Measurements from ENCODE around the gene IQSEC1. TPM values are rescaled to one million over a fixed set of nuclear protein-coding genes. Genes with fewer than 3 reads are reported as not detected.

Gene IQSEC1
- total and polyA plus RNA-seq, 2 experiments from 2014 or later, result 8.0 to 51.9 TPM

DNA sequence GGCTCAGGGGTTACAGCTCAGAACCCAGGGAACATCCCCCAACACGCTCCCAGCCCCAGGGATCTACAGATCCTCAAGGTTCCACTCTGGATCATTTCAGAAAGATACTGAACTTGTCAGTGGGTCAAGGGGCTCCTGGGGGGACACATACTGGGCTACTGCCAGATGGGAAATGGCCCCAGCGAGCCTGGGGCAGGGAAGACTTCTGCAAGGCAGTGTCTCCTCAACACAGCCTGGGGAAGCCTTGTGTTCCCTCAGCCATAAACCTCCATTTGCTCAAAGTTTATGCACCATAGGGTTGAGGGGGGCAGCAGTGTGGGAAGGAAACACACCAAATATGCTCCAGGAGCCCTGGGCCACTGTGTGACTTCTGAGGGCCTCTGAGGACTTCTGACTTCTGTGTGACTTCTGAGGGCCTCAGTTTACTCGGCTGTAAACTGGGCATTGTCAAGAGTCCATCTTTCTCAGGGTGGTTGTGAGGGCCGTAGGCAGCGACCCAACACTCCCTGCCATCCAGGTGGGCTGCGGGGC, 58.4 kb downstream of the IQSEC1 start:
- Histone ChIP-seq H3K36me3 (ENCODE audit: insufficient read depth) (no peaks in the 10 kb centered on the region), H3K4me1 (ENCODE audit: insufficient read depth) (peaks cover 29% of the 10 kb centered on the region), H4K20me1 (replicated peaks; ENCODE audit: insufficient read depth) (no peaks in the 10 kb centered on the region), H2AFZ (no peak overlapping the region), H3K4me3 (no peak overlapping the region), H3K9me2 (ENCODE audit: insufficient read depth) (no peaks in the 10 kb centered on the region), H3K4me2 (no peak overlapping the region), H3K27ac (ENCODE audit: low read depth) (no peak overlapping the region), H3K79me2 (replicated peaks; ENCODE audit: insufficient read depth) (no peaks in the 10 kb centered on the region), H3K27me3 (ENCODE audit: insufficient read depth) (no peaks in the 10 kb centered on the region), H3F3A (replicated peaks; ENCODE audit: low read depth) (no peaks in the 10 kb centered on the region)
- Mint-ChIP-seq H3K9me3 (no peaks in the 10 kb centered on the region), H3K36me3 (ENCODE audit: low read depth) (no peaks in the 10 kb centered on the region; the same call in 2 of the 3 replicates), H3K27ac (no peak overlapping the region), H3K4me3 (no peak overlapping the region), H3K4me1 (peaks cover 47% of the 10 kb centered on the region), H3K27me3 (ENCODE audit: insufficient read depth, low read depth, poor library complexity) (peaks cover 12% of the 10 kb centered on the region)
- DNase-seq (ENCODE audit: low spot score), result no peak
- TF ChIP-seq EZH2phosphoT487 (IDR thresholded peaks at IDR 0.05; ENCODE audit: unreplicated experiment) (no peak), NANOG (IDR thresholded peaks at IDR 0.05; ENCODE audit: borderline replicate concordance) (no peak), STAT1 (IDR thresholded peaks at IDR 0.05; ENCODE audit: unreplicated experiment) (no peak), POLR2AphosphoS5 (IDR thresholded peaks at IDR 0.05; ENCODE audit: low read depth) (no peak)
- ATAC-seq, result no peak

DNA sequence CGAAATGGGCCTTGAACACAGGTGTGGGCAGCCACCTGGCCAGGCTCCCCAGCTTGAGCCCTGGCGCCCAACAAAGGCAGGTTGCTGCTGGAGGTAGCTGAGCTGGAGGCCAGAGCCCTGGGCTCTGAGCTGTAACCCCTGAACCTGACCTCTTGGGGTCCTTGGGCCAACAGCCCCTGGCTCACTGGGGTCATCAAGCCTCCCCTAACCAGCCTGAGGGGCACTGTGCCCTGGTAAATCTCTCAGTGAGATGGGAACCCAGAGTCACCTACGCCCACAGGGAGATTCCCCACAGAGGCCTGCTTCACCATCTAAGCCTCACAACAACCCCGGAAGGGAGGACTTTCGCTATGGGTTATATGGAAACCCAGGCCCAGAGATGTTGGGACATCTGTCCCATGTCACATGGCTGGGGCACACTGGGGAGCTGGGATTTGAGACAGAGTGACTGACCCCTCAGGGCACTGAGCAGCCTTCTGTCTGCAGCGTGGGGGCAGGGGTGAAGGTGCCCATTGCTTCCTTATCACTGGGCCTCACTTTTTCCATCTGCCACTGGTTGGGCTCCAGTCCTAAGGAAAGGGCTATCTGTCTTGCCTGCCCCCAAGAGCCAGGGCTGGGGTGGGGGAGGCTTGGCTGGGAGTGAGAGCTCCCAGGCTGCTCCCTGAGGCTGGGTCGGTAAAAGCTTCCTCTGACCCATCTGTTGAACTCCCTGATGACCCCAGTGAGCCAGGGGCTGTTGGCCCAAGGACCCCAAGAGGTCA, 59.1 kb downstream of the IQSEC1 start:
- DNase-seq (ENCODE audit: low spot score) (no peak), ATAC-seq (no peak)
- H3K36me3 ChIP-seq (ENCODE audit: insufficient read depth), result no peaks in the 10 kb centered on the region
- Mint-ChIP-seq H3K4me1 (peaks cover 47% of the 10 kb centered on the region), H3K27me3 (ENCODE audit: insufficient read depth, low read depth, poor library complexity) (peaks cover 14% of the 10 kb centered on the region), H3K36me3 (ENCODE audit: low read depth) (no peaks in the 10 kb centered on the region; the same call in 2 of the 3 replicates), H3K4me3 (no peak overlapping the region), H3K9me3 (no peaks in the 10 kb centered on the region), H3K27ac (no peak overlapping the region)
- no peaks in the 10 kb centered on the region for H4K20me1 ChIP-seq (replicated peaks; ENCODE audit: insufficient read depth)
- H3F3A ChIP-seq (replicated peaks; ENCODE audit: low read depth), result no peaks in the 10 kb centered on the region
- no peak overlapping the region for H3K27ac ChIP-seq (ENCODE audit: low read depth)
- TF ChIP-seq CREB1 (CRISPR knock-in tag; IDR thresholded peaks at IDR 0.05; ENCODE audit: low read depth) (no peak), EZH2phosphoT487 (IDR thresholded peaks at IDR 0.05; ENCODE audit: unreplicated experiment) (no peak), STAT1 (IDR thresholded peaks at IDR 0.05; ENCODE audit: unreplicated experiment) (no peak), ZNF114 (CRISPR knock-in tag; IDR thresholded peaks at IDR 0.05) (no peak), JUNB (IDR thresholded peaks at IDR 0.05; ENCODE audit: unreplicated experiment) (no peak), POLR2AphosphoS5 (IDR thresholded peaks at IDR 0.05; ENCODE audit: low read depth) (no peak)
- TF ChIP-seq, protein P1, sequence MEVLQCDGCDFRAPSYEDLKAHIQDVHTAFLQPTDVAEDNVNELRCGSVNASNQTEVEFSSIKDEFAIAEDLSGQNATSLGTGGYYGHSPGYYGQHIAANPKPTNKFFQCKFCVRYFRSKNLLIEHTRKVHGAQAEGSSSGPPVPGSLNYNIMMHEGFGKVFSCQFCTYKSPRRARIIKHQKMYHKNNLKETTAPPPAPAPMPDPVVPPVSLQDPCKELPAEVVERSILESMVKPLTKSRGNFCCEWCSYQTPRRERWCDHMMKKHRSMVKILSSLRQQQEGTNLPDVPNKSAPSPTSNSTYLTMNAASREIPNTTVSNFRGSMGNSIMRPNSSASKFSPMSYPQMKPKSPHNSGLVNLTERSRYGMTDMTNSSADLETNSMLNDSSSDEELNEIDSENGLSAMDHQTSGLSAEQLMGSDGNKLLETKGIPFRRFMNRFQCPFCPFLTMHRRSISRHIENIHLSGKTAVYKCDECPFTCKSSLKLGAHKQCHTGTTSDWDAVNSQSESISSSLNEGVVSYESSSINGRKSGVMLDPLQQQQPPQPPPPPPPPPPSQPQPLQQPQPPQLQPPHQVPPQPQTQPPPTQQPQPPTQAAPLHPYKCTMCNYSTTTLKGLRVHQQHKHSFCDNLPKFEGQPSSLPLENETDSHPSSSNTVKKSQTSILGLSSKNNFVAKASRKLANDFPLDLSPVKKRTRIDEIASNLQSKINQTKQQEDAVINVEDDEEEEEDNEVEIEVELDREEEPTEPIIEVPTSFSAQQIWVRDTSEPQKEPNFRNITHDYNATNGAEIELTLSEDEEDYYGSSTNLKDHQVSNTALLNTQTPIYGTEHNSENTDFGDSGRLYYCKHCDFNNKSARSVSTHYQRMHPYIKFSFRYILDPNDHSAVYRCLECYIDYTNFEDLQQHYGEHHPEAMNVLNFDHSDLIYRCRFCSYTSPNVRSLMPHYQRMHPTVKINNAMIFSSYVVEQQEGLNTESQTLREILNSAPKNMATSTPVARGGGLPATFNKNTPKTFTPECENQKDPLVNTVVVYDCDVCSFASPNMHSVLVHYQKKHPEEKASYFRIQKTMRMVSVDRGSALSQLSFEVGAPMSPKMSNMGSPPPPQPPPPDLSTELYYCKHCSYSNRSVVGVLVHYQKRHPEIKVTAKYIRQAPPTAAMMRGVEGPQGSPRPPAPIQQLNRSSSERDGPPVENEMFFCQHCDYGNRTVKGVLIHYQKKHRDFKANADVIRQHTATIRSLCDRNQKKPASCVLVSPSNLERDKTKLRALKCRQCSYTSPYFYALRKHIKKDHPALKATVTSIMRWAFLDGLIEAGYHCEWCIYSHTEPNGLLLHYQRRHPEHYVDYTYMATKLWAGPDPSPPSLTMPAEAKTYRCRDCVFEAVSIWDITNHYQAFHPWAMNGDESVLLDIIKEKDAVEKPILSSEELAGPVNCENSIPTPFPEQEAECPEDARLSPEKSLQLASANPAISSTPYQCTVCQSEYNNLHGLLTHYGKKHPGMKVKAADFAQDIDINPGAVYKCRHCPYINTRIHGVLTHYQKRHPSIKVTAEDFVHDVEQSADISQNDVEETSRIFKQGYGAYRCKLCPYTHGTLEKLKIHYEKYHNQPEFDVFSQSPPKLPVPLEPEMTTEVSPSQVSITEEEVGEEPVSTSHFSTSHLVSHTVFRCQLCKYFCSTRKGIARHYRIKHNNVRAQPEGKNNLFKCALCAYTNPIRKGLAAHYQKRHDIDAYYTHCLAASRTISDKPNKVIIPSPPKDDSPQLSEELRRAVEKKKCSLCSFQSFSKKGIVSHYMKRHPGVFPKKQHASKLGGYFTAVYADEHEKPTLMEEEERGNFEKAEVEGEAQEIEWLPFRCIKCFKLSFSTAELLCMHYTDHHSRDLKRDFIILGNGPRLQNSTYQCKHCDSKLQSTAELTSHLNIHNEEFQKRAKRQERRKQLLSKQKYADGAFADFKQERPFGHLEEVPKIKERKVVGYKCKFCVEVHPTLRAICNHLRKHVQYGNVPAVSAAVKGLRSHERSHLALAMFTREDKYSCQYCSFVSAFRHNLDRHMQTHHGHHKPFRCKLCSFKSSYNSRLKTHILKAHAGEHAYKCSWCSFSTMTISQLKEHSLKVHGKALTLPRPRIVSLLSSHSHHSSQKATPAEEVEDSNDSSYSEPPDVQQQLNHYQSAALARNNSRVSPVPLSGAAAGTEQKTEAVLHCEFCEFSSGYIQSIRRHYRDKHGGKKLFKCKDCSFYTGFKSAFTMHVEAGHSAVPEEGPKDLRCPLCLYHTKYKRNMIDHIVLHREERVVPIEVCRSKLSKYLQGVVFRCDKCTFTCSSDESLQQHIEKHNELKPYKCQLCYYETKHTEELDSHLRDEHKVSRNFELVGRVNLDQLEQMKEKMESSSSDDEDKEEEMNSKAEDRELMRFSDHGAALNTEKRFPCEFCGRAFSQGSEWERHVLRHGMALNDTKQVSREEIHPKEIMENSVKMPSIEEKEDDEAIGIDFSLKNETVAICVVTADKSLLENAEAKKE (CRISPR knock-in tag; IDR thresholded peaks at IDR 0.05), result no peak
- TF ChIP-seq, protein P2, sequence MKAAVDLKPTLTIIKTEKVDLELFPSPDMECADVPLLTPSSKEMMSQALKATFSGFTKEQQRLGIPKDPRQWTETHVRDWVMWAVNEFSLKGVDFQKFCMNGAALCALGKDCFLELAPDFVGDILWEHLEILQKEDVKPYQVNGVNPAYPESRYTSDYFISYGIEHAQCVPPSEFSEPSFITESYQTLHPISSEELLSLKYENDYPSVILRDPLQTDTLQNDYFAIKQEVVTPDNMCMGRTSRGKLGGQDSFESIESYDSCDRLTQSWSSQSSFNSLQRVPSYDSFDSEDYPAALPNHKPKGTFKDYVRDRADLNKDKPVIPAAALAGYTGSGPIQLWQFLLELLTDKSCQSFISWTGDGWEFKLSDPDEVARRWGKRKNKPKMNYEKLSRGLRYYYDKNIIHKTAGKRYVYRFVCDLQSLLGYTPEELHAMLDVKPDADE (IDR thresholded peaks at IDR 0.05), result no peak
- TF ChIP-seq, protein P3, sequence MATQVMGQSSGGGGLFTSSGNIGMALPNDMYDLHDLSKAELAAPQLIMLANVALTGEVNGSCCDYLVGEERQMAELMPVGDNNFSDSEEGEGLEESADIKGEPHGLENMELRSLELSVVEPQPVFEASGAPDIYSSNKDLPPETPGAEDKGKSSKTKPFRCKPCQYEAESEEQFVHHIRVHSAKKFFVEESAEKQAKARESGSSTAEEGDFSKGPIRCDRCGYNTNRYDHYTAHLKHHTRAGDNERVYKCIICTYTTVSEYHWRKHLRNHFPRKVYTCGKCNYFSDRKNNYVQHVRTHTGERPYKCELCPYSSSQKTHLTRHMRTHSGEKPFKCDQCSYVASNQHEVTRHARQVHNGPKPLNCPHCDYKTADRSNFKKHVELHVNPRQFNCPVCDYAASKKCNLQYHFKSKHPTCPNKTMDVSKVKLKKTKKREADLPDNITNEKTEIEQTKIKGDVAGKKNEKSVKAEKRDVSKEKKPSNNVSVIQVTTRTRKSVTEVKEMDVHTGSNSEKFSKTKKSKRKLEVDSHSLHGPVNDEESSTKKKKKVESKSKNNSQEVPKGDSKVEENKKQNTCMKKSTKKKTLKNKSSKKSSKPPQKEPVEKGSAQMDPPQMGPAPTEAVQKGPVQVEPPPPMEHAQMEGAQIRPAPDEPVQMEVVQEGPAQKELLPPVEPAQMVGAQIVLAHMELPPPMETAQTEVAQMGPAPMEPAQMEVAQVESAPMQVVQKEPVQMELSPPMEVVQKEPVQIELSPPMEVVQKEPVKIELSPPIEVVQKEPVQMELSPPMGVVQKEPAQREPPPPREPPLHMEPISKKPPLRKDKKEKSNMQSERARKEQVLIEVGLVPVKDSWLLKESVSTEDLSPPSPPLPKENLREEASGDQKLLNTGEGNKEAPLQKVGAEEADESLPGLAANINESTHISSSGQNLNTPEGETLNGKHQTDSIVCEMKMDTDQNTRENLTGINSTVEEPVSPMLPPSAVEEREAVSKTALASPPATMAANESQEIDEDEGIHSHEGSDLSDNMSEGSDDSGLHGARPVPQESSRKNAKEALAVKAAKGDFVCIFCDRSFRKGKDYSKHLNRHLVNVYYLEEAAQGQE (IDR thresholded peaks at IDR 0.05; ENCODE audit: unreplicated experiment), result no peak
- no peaks in the 10 kb centered on the region for H3K9me2 ChIP-seq (ENCODE audit: insufficient read depth)
- no peak overlapping the region for H3K4me2 ChIP-seq
- peaks cover 25% of the 10 kb centered on the region for H3K4me1 ChIP-seq (ENCODE audit: insufficient read depth)
- H3K4me3 ChIP-seq, result no peak overlapping the region
- H3K79me2 ChIP-seq (replicated peaks; ENCODE audit: insufficient read depth), result no peaks in the 10 kb centered on the region
- H2AFZ ChIP-seq, result no peak overlapping the region
- no peaks in the 10 kb centered on the region for H3K27me3 ChIP-seq (ENCODE audit: insufficient read depth)
